Measurements from ENCODE around the gene CBFA2T3.

CBFA2T3 gene

GRCh38 chr16:88883117-88883895 is 93.7 kb downstream of the CBFA2T3 start:
- TF ChIP-seq RAD21 (IDR thresholded peaks at IDR 0.05; ENCODE audit: low read depth) (no peak), FOXM1 (IDR thresholded peaks at IDR 0.05; ENCODE audit: borderline replicate concordance, low read depth) (no peak), ZBTB7A (IDR thresholded peaks at IDR 0.05; ENCODE audit: low read depth) (no peak), EGR1 (IDR thresholded peaks at IDR 0.05) (no peak), EP300 (IDR thresholded peaks at IDR 0.05; ENCODE audit: borderline replicate concordance) (no peak), TCF12 (IDR thresholded peaks at IDR 0.05; ENCODE audit: low read depth) (no peak), CEBPB (IDR thresholded peaks at IDR 0.05) (no peak), CREB1 (IDR thresholded peaks at IDR 0.05; ENCODE audit: low read depth) (no peak), TEAD4 (IDR thresholded peaks at IDR 0.05) (no peak), NFIC (IDR thresholded peaks at IDR 0.05) (no peak), YY1 (IDR thresholded peaks at IDR 0.05; ENCODE audit: low read depth) (no peak), TAF1 (IDR thresholded peaks at IDR 0.05; ENCODE audit: low read depth) (no peak)
- TF ChIP-seq, protein P1, sequence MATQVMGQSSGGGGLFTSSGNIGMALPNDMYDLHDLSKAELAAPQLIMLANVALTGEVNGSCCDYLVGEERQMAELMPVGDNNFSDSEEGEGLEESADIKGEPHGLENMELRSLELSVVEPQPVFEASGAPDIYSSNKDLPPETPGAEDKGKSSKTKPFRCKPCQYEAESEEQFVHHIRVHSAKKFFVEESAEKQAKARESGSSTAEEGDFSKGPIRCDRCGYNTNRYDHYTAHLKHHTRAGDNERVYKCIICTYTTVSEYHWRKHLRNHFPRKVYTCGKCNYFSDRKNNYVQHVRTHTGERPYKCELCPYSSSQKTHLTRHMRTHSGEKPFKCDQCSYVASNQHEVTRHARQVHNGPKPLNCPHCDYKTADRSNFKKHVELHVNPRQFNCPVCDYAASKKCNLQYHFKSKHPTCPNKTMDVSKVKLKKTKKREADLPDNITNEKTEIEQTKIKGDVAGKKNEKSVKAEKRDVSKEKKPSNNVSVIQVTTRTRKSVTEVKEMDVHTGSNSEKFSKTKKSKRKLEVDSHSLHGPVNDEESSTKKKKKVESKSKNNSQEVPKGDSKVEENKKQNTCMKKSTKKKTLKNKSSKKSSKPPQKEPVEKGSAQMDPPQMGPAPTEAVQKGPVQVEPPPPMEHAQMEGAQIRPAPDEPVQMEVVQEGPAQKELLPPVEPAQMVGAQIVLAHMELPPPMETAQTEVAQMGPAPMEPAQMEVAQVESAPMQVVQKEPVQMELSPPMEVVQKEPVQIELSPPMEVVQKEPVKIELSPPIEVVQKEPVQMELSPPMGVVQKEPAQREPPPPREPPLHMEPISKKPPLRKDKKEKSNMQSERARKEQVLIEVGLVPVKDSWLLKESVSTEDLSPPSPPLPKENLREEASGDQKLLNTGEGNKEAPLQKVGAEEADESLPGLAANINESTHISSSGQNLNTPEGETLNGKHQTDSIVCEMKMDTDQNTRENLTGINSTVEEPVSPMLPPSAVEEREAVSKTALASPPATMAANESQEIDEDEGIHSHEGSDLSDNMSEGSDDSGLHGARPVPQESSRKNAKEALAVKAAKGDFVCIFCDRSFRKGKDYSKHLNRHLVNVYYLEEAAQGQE (IDR thresholded peaks at IDR 0.05; ENCODE audit: low read depth), result no peak
- TF ChIP-seq, protein P2, sequence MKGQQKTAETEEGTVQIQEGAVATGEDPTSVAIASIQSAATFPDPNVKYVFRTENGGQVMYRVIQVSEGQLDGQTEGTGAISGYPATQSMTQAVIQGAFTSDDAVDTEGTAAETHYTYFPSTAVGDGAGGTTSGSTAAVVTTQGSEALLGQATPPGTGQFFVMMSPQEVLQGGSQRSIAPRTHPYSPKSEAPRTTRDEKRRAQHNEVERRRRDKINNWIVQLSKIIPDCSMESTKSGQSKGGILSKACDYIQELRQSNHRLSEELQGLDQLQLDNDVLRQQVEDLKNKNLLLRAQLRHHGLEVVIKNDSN (IDR thresholded peaks at IDR 0.05), result no peak
- TF ChIP-seq, protein P3, sequence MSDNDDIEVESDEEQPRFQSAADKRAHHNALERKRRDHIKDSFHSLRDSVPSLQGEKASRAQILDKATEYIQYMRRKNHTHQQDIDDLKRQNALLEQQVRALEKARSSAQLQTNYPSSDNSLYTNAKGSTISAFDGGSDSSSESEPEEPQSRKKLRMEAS (IDR thresholded peaks at IDR 0.05), result no peak

DNA sequence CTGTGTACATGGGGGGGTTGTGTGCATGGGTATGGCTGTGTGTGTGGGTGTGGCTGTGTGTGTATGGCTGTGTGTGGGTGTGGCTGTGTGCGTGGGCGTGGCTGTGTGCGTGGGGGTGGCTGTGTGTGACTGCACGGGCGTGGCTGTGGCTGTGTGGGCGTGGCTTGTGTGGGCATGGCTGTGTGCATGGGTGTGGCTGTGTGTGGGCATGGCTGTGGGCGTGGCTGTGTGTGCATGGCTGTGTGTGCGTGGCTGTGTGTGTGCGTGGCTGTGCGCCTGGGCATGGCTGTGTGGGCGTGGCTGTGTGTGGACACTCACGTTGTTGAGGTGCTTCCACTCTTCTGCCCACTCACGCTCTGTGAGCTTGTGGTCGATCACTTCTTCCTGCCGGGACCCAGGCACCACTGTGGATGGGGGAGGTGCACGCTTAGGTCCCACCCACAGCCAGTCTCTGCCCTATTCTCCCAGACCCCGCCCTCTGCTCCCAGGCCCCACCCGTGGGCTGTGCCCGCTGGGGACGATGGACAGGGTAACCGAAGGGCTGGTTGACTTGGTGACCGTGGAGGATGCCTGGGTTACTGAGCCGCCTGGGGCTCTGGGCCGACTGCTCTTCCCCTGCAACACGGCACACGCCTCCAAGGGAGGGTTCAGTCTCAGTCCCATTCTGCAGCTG is 94.5 kb downstream of the CBFA2T3 start:
- TF ChIP-seq EGR1 (IDR thresholded peaks at IDR 0.05), result peak; percentile 96
- peak; percentile 53; the same call in 1 of the 2 replicates for TF ChIP-seq TEAD4 (IDR thresholded peaks at IDR 0.05)
- TF ChIP-seq CREB1 (IDR thresholded peaks at IDR 0.05; ENCODE audit: low read depth), result no peak
- TF ChIP-seq TAF1 (IDR thresholded peaks at IDR 0.05; ENCODE audit: low read depth), result no peak
- TF ChIP-seq, protein P3 (IDR thresholded peaks at IDR 0.05), result peak; percentile 51; the same call in 1 of the 2 replicates
- no peak for TF ChIP-seq NFIC (IDR thresholded peaks at IDR 0.05)

DNA sequence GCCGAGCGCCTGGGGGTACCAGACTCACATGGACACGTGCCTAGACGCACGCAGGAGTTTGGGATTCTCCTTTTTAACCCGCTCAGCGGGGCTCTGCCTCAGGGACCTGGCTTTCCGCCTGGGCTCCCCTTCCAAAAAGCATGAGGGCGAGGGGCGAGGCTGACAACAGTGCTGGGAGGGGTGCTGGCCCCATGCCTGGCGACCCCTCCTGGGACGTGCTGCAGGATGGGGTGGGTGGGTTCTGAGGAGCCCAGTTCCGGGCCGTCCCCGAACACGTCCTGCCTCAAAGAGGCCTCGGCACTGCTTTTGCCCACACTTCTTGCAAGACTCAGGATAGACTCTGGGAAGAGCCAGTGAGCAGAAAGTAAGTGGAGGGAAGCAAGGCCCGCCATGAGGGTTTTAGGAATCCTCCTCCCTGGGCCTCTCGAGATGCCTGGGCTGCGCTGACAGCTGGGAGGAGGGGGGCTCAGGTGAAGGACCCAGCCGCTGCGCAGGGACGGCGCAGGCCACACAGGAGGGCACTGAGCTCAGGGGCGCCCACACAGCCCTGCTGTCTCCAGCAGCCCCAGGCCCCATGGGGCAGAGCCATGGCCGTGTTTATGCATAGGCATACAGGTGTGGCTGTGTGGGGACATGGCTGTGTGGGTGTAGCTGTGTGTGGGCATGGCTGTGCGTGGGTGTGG is 95.2 kb downstream of the CBFA2T3 start:
- TF ChIP-seq, protein P2 (IDR thresholded peaks at IDR 0.05), result no peak
- TF ChIP-seq FOXM1 (IDR thresholded peaks at IDR 0.05; ENCODE audit: borderline replicate concordance, low read depth) (no peak), RAD21 (IDR thresholded peaks at IDR 0.05; ENCODE audit: low read depth) (no peak), CREB1 (IDR thresholded peaks at IDR 0.05; ENCODE audit: low read depth) (no peak)

GRCh38 chr16:88881007-88881615 is 95.9 kb downstream of the CBFA2T3 start:
- TF ChIP-seq TAF1 (IDR thresholded peaks at IDR 0.05; ENCODE audit: low read depth) (no peak), CREB1 (IDR thresholded peaks at IDR 0.05; ENCODE audit: low read depth) (no peak)
- TF ChIP-seq, protein P2 (IDR thresholded peaks at IDR 0.05), result no peak

DNA sequence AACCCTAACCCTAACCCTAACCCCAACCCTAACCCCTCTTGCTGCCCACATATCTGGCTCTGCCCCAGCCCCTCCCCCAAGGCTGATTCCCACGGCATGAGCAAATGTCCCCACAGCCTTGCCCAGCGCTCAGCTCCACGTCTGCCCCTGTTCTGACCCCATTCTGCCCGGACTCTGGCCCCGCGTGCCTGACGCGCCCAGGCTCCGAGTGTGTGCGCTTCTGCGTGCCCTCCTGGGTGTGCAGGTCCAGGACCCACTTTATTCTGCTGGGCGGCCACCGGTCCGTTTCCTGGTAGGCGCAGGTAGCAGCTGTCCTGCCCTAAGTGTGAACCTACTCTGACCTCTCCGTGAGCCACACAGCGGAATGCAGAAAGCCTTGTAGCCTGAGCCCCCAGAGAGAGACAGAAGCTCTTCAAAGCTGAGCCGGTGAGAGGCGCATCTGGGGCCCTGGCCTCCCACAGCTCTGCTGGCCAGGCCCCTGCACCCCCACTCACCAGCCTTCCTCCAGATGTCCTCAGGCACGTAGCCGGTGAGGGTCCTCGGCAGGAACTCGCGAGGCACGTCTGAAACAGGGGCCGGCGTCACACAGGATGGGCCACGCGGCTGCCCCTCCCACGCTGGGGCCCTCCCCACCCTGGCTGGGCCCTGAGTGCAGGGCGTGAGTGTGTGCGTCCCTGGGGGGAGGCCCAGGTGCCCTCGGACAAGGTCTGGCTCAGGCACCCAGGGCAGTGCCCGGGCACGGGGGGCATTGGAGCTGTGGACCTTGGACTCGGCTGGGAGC is 96.6 kb downstream of the CBFA2T3 start:
- TF ChIP-seq EP300 (IDR thresholded peaks at IDR 0.05; ENCODE audit: borderline replicate concordance) (no peak), ZBTB7A (IDR thresholded peaks at IDR 0.05; ENCODE audit: low read depth) (no peak), EGR1 (IDR thresholded peaks at IDR 0.05) (no peak), TAF1 (IDR thresholded peaks at IDR 0.05; ENCODE audit: low read depth) (no peak), RAD21 (IDR thresholded peaks at IDR 0.05; ENCODE audit: low read depth) (no peak), TEAD4 (IDR thresholded peaks at IDR 0.05) (no peak), CEBPB (IDR thresholded peaks at IDR 0.05) (no peak)
- TF ChIP-seq, protein P2 (IDR thresholded peaks at IDR 0.05), result no peak
- TF ChIP-seq, protein P3 (IDR thresholded peaks at IDR 0.05), result no peak
- TF ChIP-seq, protein P1 (IDR thresholded peaks at IDR 0.05; ENCODE audit: low read depth), result no peak
